ENCODE results near the gene FAM236D.
"Not testable (repeated sequence)": the region's sequence is repeated elsewhere in the genome, so short reads cannot be mapped to it uniquely, and the experiment has no call there.

Gene FAM236D

DNA sequence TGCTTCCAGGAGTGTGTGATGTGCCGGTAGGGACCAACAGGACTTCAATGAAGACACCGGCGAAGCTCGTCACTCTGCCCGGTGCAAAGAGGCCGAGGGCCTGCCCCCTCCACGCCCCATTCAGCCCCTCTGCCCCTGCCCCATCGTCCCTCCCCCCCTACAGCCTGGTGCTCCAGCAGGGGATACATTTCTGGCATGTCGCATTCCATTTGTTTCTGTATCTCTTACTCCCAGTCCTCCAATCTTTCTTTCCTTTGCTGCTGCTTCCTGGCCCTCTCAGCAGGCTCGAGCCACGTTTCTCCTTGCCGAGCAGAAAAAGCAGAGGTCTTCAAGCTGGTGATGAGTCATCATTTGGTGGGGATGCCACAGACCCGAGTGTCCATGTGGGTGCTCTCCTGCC, at the start of gene FAM236D:
Gene FAM236D, minus strand, starts transcription at position 101 of the 400 bp plus-strand sequence. Its CDS starts 100 bp downstream, at position 1.
- DNase-seq = not testable (repeated sequence)

DNA sequence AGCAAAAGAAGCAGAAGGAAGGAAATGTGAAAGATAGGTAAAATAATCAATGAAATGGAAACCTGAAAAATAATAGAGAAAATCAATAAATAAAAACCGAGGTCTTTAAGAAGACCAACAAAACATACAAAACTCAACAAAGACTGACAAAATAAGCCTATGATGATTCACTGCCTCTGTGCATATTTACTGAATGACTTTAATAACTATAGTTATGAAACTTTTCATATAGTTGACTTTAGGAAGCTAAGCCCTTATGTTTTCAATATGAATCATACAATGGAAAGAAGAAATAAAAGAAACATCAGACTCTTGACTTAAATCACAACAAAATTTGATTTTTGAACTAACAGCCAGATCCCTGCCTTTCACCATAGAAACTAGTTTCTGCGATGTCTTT, 29.5 kb upstream of the FAM236D start:
- DNase-seq = not testable (repeated sequence)

DNA sequence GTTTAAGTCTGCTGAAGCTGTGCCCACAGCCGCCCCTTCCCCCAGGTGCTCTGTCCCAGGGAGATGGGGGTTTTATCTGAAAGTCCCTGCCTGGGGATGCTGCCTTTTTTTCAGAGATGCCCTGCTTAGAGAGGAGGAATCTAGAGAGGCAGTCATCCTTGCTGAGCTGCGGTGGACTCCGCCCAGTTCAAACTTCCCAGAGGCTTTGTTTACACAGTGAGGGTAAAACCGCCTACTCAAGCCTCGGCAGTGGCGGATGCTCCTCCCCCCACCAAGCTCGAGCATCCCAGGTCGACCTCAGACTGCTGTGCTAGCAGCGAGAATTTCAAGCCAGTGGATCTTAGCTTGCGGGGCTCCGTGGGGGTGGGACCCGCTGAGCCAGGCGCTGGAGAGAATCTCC, 22.7 kb upstream of the FAM236D start:
- not testable (repeated sequence) for DNase-seq

DNA sequence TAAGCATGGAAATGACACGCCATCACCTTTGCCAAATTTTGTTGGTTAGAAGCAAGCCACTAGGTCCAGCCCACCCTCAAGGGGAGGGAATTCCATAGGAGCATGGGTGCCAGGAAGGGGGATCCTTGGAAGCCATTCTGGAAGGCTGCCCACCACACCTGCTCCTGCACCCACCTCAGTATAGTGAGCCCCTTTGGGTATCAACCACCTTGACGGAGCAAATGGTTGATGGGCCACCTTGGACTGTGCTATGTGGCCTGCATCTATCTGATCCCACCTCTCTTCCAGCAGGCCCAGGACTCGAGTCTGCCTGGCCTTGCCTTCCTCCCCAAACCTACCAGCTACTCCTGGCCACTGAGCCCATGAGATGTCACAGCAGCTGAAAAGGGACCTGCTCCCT, 17.6 kb downstream of the FAM236D start:
- DNase-seq = not testable (repeated sequence)

DNA sequence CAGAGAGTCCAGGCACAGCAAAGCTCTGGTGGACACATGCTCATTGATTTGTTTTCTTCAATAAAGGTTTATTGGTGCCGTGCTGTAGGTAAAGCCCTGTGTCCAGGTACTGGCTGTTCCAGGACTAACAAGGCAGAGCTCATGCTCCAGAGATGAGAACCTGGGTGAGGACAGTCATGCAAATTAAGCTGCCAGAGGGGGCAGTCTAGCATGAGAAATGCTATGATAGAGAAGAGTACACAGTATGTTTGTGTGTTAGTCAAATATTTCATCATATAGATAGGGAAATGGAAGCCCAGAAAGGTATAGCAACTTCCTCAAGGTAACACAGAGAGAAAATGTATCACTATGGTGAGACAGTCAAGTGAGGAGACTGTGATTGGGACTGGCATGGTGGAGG, 19.9 kb downstream of the FAM236D start:
- DNase-seq = not testable (repeated sequence)

DNA sequence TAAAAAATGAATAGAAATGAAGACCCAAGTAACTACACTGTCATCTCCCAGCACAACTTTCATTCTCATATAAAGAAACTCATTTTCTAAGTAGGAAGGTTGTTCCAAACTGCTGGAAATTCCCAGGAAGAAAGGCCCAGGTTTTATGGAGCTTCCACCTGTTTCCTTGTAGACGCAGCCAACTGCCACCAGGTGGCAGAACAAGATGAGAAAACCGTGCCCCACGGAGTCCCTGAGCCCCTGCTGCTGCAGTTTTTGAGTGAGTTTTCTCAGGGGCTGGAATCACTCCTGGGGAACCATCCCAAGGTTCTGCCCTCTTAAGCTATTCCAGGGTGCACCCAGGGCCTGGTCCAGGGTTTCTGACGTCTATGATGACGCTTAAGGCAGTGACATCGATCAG, 24.0 kb downstream of the FAM236D start:
- not testable (repeated sequence) for DNase-seq

DNA sequence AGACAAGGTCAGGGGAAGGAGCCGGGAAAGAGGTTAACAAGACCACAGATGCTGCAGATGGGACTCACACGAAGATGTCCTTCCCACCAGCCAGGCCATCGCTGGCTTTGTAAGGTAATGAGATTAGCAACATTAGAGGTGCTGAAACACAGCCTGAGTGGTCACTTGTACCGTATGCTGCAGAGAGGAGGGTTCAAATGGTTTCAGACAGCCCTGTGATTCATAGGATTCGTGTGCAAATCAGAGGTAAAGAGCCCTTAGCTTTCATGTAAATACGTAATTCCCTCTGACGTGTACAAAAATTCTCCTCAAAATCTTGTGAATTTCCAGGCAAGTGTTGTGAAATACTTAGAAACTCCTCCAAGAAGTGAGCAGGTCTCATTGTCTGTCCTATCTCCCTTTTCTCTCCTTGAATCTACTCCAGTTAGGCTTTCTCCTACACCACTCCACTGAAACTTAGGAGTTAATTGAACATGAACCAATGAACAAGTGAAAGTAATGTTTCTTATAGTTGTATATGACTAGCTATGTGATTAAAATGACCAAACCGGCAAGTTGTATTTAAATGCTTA, 24.6 kb downstream of the FAM236D start:
- DNase-seq = not testable (repeated sequence)

DNA sequence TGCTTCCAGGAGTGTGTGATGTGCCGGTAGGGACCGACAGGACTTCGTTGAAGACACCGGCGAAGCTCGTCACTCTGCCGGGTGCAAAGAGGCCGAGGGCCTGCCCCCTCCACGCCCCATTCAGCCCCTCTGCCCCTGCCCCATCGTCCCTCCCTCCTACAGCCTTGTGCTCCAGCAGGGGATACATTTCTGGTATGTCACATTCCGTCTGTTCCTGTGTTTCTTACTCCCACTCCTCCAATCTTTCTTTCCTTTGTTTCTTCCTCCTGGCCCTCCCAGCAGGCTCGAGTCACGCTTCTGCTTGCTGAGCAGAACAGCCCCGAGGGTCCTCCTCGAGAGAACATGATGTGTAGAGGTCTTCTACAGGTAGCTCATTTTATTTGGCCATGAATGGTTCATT, 25.4 kb downstream of the FAM236D start, which contains the start of gene FAM236B:
Gene FAM236B, minus strand, starts transcription at position 101 of the 400 bp plus-strand sequence. Its CDS starts 100 bp downstream, at position 1.
- DNase-seq = not testable (repeated sequence)

DNA sequence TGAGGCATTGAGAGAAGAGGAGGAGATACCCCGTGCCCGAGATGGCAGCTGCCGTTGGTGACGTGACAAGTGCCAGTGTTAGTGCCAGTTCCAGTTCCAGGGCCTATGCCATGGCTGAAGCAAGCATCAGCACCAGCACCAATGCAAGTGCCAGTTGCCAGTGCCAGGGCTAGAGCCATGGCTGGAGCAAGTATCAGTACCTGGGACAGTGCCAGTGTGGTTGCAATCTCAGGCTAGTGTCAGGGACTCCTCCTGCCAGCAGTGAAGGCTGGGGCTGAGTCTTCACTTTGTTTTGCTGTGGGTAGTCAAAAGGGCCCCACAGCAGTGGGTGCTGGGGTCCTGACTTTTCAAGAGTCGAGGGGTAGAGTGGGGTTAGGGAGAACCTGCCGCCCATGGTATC, 29.9 kb downstream of the FAM236D start:
- not testable (repeated sequence) for DNase-seq

DNA sequence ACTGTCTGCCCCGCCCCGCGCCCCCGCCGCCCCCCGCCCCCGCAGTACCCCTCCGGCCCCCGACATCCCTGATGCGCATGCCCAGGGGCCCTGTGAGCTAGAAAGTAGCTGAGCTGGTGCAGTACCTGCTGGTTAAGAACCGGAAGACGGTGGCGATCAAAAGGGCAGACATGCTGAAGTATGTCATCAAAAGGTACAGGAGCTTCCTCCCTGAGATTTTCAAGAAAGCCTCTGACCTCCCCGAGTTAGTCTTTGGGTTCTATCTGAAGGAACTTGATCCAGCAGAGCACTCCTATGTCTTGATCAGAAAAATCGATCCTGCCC, 30.6 kb downstream of the FAM236D start:
- not testable (repeated sequence) for DNase-seq

DNA sequence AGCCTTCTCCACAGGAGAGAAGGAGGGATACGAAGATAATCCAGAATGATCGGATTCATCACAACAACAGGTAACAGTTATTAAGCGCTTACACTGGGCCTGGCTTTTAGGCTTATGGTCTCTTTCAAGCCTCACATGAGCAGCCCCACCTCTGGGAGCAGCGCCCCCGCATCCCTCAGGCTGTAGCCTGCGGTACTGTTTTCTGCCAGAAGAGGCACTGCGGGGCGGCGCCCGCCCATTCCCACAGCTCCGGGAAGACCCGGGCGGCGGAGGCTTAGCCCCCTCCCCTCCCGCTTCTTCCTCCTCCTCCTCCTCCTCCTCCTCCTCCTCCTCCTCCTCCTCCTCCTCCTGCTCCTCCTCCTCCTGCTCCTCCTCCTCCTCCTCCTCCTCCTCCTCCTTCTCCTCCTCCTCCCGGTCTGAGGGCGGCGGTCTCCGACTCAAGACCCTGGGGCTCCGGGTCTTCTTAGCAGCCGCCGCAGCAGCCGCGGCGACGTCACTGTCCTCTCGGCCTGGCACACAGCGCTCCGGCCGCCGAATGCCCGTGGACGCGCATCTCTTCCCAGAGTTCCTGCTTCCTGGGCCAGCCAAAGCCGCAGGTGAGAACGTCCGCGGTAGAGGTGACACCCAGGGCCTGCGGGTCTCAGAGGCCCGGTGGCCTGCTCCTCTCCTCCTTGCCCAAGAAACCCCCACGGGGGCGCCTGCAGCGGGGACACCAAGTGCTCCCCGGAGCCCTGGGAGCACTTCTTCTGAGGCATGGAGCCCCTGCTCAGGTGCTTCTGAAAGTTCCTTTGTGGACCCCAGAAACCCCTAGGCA, 31.1 kb downstream of the FAM236D start, which contains the start of gene DMRTC1B:
Gene DMRTC1B, plus strand, starts transcription at position 238 of the 814 bp plus-strand sequence. CDS start 68,246 bp downstream, outside the sequence.
- not testable (repeated sequence) for DNase-seq

DNA sequence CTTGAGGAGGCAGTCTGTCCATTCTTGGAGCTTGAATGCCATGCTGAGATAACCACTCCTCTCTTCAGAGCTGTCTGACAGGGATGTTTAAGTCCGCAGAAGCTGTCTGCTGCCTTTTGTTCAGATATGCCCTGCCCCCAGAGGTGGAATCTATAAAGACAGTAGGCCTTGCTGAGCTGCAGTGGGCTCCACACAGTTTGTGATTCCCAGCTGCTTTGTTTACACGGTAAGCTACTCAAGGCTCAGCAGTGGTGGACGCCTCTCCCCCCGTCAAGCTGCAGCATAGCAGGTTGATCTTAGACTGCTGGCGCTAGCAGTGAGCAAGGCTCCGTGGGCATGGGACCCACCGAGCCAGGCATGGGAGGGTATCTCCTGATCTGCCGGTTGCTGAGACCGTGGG, 47.6 kb downstream of the FAM236D start:
- DNase-seq = not testable (repeated sequence)

All from NCI-H510A (cell line).